ENCODE data around the gene CNTF. TPM values are rescaled to one million over a fixed set of nuclear protein-coding genes. Genes with fewer than 3 reads are reported as not detected.

CNTF gene
- total RNA-seq, 1 donor from 2014 or later, result 4.2 TPM

- Histone ChIP-seq H3K27ac (no peak overlapping the region), H3K79me2 (ENCODE audit: low read depth) (no peaks in the 10 kb centered on the region), H3K9ac (no peak overlapping the region), H3K4me3 (no peak overlapping the region), H3K9me3 (ENCODE audit: low read depth) (no peaks in the 10 kb centered on the region), H3K4me1 (no peaks in the 10 kb centered on the region), H3K27me3 (no peaks in the 10 kb centered on the region), H3K36me3 (peaks cover 33% of the 10 kb centered on the region), H4K20me1 (ENCODE audit: low read depth) (no peaks in the 10 kb centered on the region), H3K4me2 (no peak overlapping the region), H3F3A (ENCODE audit: low read depth) (no peaks in the 10 kb centered on the region), H2AFZ (replicated peaks) (no peak overlapping the region)
- Mint-ChIP-seq H3K9me3 (no peaks in the 10 kb centered on the region), H3K4me1 (no peaks in the 10 kb centered on the region), H3K4me3 (no peak overlapping the region), H3K36me3 (peaks cover 51% of the 10 kb centered on the region), H3K27ac (no peak overlapping the region), H3K27me3 (ENCODE audit: insufficient read depth, low read depth) (no peaks in the 10 kb centered on the region)
- peak; percentile 24 for DNase-seq (ENCODE audit: low spot score)
- TF ChIP-seq EZH2phosphoT487 (IDR thresholded peaks at IDR 0.05), result no peak
- peak; percentile 25 for TF ChIP-seq CTCF (IDR thresholded peaks at IDR 0.05)
Measured at GRCh38 chr11:58617976-58618557, 4.4 kb upstream of the CNTF start.

GRCh38 chr11:58621586-58622262, 741 bp upstream of the CNTF start:
- no peak for TF ChIP-seq EZH2 (IDR thresholded peaks at IDR 0.05)
- TF ChIP-seq EZH2phosphoT487 (IDR thresholded peaks at IDR 0.05), result no peak
- no peaks in the 10 kb centered on the region for H3K27me3 Mint-ChIP-seq (ENCODE audit: insufficient read depth, low read depth)
- H3K36me3 Mint-ChIP-seq, result peaks cover 53% of the 10 kb centered on the region
- H3K27ac Mint-ChIP-seq, result no peak overlapping the region
- no peak overlapping the region for H3K4me3 Mint-ChIP-seq
- no peaks in the 10 kb centered on the region for H3K9me3 Mint-ChIP-seq
- Histone ChIP-seq H3K27me3 (no peaks in the 10 kb centered on the region), H3K4me1 (no peaks in the 10 kb centered on the region), H3K9ac (no peak overlapping the region), H3K36me3 (peaks cover 16% of the 10 kb centered on the region), H3K9me3 (ENCODE audit: low read depth) (no peaks in the 10 kb centered on the region), H3K27ac (peak overlapping the region; percentile 53), H3F3A (ENCODE audit: low read depth) (no peaks in the 10 kb centered on the region), H4K20me1 (ENCODE audit: low read depth) (no peaks in the 10 kb centered on the region), H3K4me3 (no peak overlapping the region), H3K4me2 (no peak overlapping the region), H2AFZ (replicated peaks) (no peak overlapping the region), H3K79me2 (ENCODE audit: low read depth) (no peaks in the 10 kb centered on the region)
- no peaks in the 10 kb centered on the region for H3K4me1 Mint-ChIP-seq
- no peak for DNase-seq (ENCODE audit: low spot score)

GRCh38 chr11:58625086-58625485, 2.6 kb downstream of the CNTF start:
- Histone ChIP-seq H3K4me1 (peaks cover 5% of the 10 kb centered on the region), H3K36me3 (peaks cover 9% of the 10 kb centered on the region), H3K4me2 (no peak overlapping the region), H3F3A (ENCODE audit: low read depth) (peaks cover 7% of the 10 kb centered on the region), H3K9me3 (ENCODE audit: low read depth) (no peaks in the 10 kb centered on the region), H3K27me3 (no peaks in the 10 kb centered on the region), H3K27ac (no peak overlapping the region), H2AFZ (replicated peaks) (no peak overlapping the region), H4K20me1 (ENCODE audit: low read depth) (no peaks in the 10 kb centered on the region), H3K9ac (no peak overlapping the region), H3K79me2 (ENCODE audit: low read depth) (no peaks in the 10 kb centered on the region), H3K4me3 (no peak overlapping the region)
- H3K9me3 Mint-ChIP-seq, result no peaks in the 10 kb centered on the region
- H3K36me3 Mint-ChIP-seq, result peaks cover 29% of the 10 kb centered on the region
- no peak overlapping the region for H3K27ac Mint-ChIP-seq
- TF ChIP-seq EZH2phosphoT487 (IDR thresholded peaks at IDR 0.05) (no peak), EZH2 (IDR thresholded peaks at IDR 0.05) (no peak), CTCF (IDR thresholded peaks at IDR 0.05) (no peak)
- peaks cover 2% of the 10 kb centered on the region for H3K4me1 Mint-ChIP-seq
- DNase-seq (ENCODE audit: low spot score), result no peak
- H3K27me3 Mint-ChIP-seq (ENCODE audit: insufficient read depth, low read depth), result no peaks in the 10 kb centered on the region
- no peak overlapping the region for H3K4me3 Mint-ChIP-seq

GRCh38 chr11:58625826-58626460, 3.5 kb downstream of the CNTF start:
- Histone ChIP-seq H3F3A (ENCODE audit: low read depth) (peaks cover 7% of the 10 kb centered on the region), H3K4me1 (peaks cover 5% of the 10 kb centered on the region), H3K27ac (no peak overlapping the region), H3K4me2 (no peak overlapping the region), H3K79me2 (ENCODE audit: low read depth) (no peaks in the 10 kb centered on the region), H3K36me3 (peaks cover 8% of the 10 kb centered on the region), H3K9me3 (ENCODE audit: low read depth) (no peaks in the 10 kb centered on the region), H3K9ac (no peak overlapping the region), H3K27me3 (no peaks in the 10 kb centered on the region), H4K20me1 (ENCODE audit: low read depth) (no peaks in the 10 kb centered on the region), H2AFZ (replicated peaks) (no peak overlapping the region), H3K4me3 (no peak overlapping the region)
- no peak overlapping the region for H3K4me3 Mint-ChIP-seq
- peaks cover 2% of the 10 kb centered on the region for H3K4me1 Mint-ChIP-seq
- no peak for TF ChIP-seq EZH2phosphoT487 (IDR thresholded peaks at IDR 0.05)
- H3K27me3 Mint-ChIP-seq (ENCODE audit: insufficient read depth, low read depth), result no peaks in the 10 kb centered on the region
- H3K36me3 Mint-ChIP-seq, result peaks cover 25% of the 10 kb centered on the region
- no peaks in the 10 kb centered on the region for H3K9me3 Mint-ChIP-seq
- no peak for DNase-seq (ENCODE audit: low spot score)
- H3K27ac Mint-ChIP-seq, result peak overlapping the region; percentile 17
